IPS-20b (cell line): Measurements from ENCODE around the gene GALNT1.
"Not testable (repeated sequence)": the region's sequence is repeated elsewhere in the genome, so short reads cannot be mapped to it uniquely, and the experiment has no call there.

Experiments
- H3K27ac ChIP-seq: one replicate; pipeline ENCODE4 v1.5.1; 2013; ENCODE audit warnings: low read length
- H3K27me3 ChIP-seq: 2 replicates; pipeline ENCODE4 v1.6.1; 2013; ENCODE audit warnings: mild to moderate bottlenecking, low read length, inconsistent platforms; ENCODE audit not compliant: insufficient read depth
- H3K36me3 ChIP-seq: 2 replicates; pipeline ENCODE4 v1.6.1; 2013; ENCODE audit warnings: low read depth, mild to moderate bottlenecking, inconsistent platforms, low read length, moderate library complexity; ENCODE audit not compliant: insufficient read depth
- H3K4me1 ChIP-seq: 2 replicates; pipeline ENCODE4 v1.6.1; 2013; ENCODE audit warnings: mild to moderate bottlenecking, control low read depth, inconsistent platforms, low read length, moderate library complexity; ENCODE audit not compliant: insufficient read depth
- H3K4me3 ChIP-seq: 2 replicates; pipeline ENCODE4 v1.5.1; 2013; ENCODE audit warnings: mild to moderate bottlenecking, low read length, inconsistent platforms
- H3K9ac ChIP-seq: 2 replicates; pipeline ENCODE4 v1.6.1; 2013; ENCODE audit warnings: low read depth, mild to moderate bottlenecking, inconsistent platforms, low read length, moderate library complexity
- H3K9me3 ChIP-seq: 2 replicates; pipeline ENCODE4 v1.6.1; 2013; ENCODE audit warnings: mild to moderate bottlenecking, low read depth, low read length, inconsistent platforms; ENCODE audit not compliant: insufficient read depth

The GALNT1 gene

GRCh38 chr18:35581546-35581897 lies at the start of gene GALNT1:
Gene GALNT1, plus strand, starts transcription at chr18:35581740. Its CDS starts 72,923 bp downstream, at chr18:35654663.
- Histone ChIP-seq H3K27me3 (peaks cover 27% of the 10 kb centered on the region), H3K9me3 (peaks cover 11% of the 10 kb centered on the region), H3K36me3 (no peaks in the 10 kb centered on the region), H3K4me3 (peak within 1 kb of the TSS; percentile 92), H3K9ac (peak within 1 kb of the TSS; percentile 76; the same call in 1 of the 2 replicates), H3K4me1 (peaks cover 13% of the 10 kb centered on the region), H3K27ac (no peak within 1 kb of the TSS)

- Histone ChIP-seq H3K36me3 (no peaks in the 10 kb centered on the region), H3K4me3 (no peak overlapping the region), H3K27me3 (no peaks in the 10 kb centered on the region), H3K27ac (no peak overlapping the region), H3K4me1 (no peaks in the 10 kb centered on the region), H3K9me3 (peaks cover 7% of the 10 kb centered on the region), H3K9ac (no peak overlapping the region)
Observed at GRCh38 chr18:35533916-35534405, 47.6 kb upstream of the GALNT1 start.

- no peaks in the 10 kb centered on the region for H3K36me3 ChIP-seq
- H3K4me1 ChIP-seq, result no peaks in the 10 kb centered on the region
- no peaks in the 10 kb centered on the region for H3K27me3 ChIP-seq
- H3K27ac ChIP-seq, result no peak overlapping the region
- no peak overlapping the region for H3K4me3 ChIP-seq
- H3K9ac ChIP-seq, result no peak overlapping the region
- peaks cover 7% of the 10 kb centered on the region for H3K9me3 ChIP-seq
Observed at GRCh38 chr18:35535297-35535696, 46.2 kb upstream of the GALNT1 start.

- no peak overlapping the region for H3K9ac ChIP-seq
- H3K36me3 ChIP-seq, result no peaks in the 10 kb centered on the region
- H3K4me1 ChIP-seq, result no peaks in the 10 kb centered on the region
Observed at GRCh38 chr18:35542356-35542755, 39.2 kb upstream of the GALNT1 start.

GRCh38 chr18:35547008-35547605 lies 34.4 kb upstream of the GALNT1 start:
- no peaks in the 10 kb centered on the region for H3K36me3 ChIP-seq
- no peak overlapping the region for H3K27ac ChIP-seq
- no peak overlapping the region for H3K9ac ChIP-seq
- no peaks in the 10 kb centered on the region for H3K9me3 ChIP-seq
- H3K4me1 ChIP-seq, result no peaks in the 10 kb centered on the region
- H3K4me3 ChIP-seq, result no peak overlapping the region
- H3K27me3 ChIP-seq, result no peaks in the 10 kb centered on the region

More at GRCh38 chr18:35542356-35542755, 39.2 kb upstream of the GALNT1 start:
- Histone ChIP-seq H3K9me3 (no peaks in the 10 kb centered on the region), H3K27ac (no peak overlapping the region), H3K27me3 (no peaks in the 10 kb centered on the region), H3K4me3 (no peak overlapping the region)

- H3K27ac ChIP-seq, result no peak overlapping the region
- no peaks in the 10 kb centered on the region for H3K9me3 ChIP-seq
- H3K36me3 ChIP-seq, result no peaks in the 10 kb centered on the region
- H3K27me3 ChIP-seq, result no peaks in the 10 kb centered on the region
- no peak overlapping the region for H3K4me3 ChIP-seq
- H3K9ac ChIP-seq, result no peak overlapping the region
- no peaks in the 10 kb centered on the region for H3K4me1 ChIP-seq
Observed at GRCh38 chr18:35549564-35549963, 32.0 kb upstream of the GALNT1 start.

GRCh38 chr18:35553300-35553699 lies 28.2 kb upstream of the GALNT1 start:
- Histone ChIP-seq H3K36me3 (no peaks in the 10 kb centered on the region), H3K9ac (no peak overlapping the region), H3K27me3 (no peaks in the 10 kb centered on the region), H3K4me3 (no peak overlapping the region), H3K27ac (no peak overlapping the region), H3K9me3 (no peaks in the 10 kb centered on the region), H3K4me1 (no peaks in the 10 kb centered on the region)

- not testable (repeated sequence) for H3K9ac ChIP-seq, H3K27ac ChIP-seq, H3K27me3 ChIP-seq, H3K36me3 ChIP-seq, H3K9me3 ChIP-seq, H3K4me1 ChIP-seq, H3K4me3 ChIP-seq
Observed at GRCh38 chr18:35555538-35555937, 26.0 kb upstream of the GALNT1 start.

GRCh38 chr18:35559867-35560266 lies 21.7 kb upstream of the GALNT1 start:
- no peak overlapping the region for H3K4me3 ChIP-seq
- H3K27me3 ChIP-seq, result no peaks in the 10 kb centered on the region

GRCh38 chr18:35564795-35565453 lies 16.6 kb upstream of the GALNT1 start:
- Histone ChIP-seq H3K9me3 (no peaks in the 10 kb centered on the region), H3K4me3 (no peak overlapping the region), H3K9ac (no peak overlapping the region), H3K4me1 (no peaks in the 10 kb centered on the region), H3K36me3 (no peaks in the 10 kb centered on the region), H3K27me3 (no peaks in the 10 kb centered on the region), H3K27ac (no peak overlapping the region)

More at GRCh38 chr18:35559867-35560266, 21.7 kb upstream of the GALNT1 start:
- no peaks in the 10 kb centered on the region for H3K36me3 ChIP-seq
- no peaks in the 10 kb centered on the region for H3K9me3 ChIP-seq
- no peak overlapping the region for H3K9ac ChIP-seq
- H3K27ac ChIP-seq, result no peak overlapping the region
- no peaks in the 10 kb centered on the region for H3K4me1 ChIP-seq

- H3K36me3 ChIP-seq, result no peaks in the 10 kb centered on the region
- H3K4me1 ChIP-seq, result no peaks in the 10 kb centered on the region
- no peaks in the 10 kb centered on the region for H3K27me3 ChIP-seq
- H3K27ac ChIP-seq, result no peak overlapping the region
- no peak overlapping the region for H3K4me3 ChIP-seq
- H3K9ac ChIP-seq, result no peak overlapping the region
- H3K9me3 ChIP-seq, result no peaks in the 10 kb centered on the region
Observed at GRCh38 chr18:35566019-35566418, 15.5 kb upstream of the GALNT1 start.

GRCh38 chr18:35570182-35570581 lies 11.4 kb upstream of the GALNT1 start:
- H3K27ac ChIP-seq, result no peak overlapping the region
- no peaks in the 10 kb centered on the region for H3K4me1 ChIP-seq
- H3K36me3 ChIP-seq, result no peaks in the 10 kb centered on the region
- H3K9ac ChIP-seq, result no peak overlapping the region
- no peaks in the 10 kb centered on the region for H3K9me3 ChIP-seq
- no peak overlapping the region for H3K4me3 ChIP-seq
- H3K27me3 ChIP-seq, result no peaks in the 10 kb centered on the region
